ENCODE data around the gene XRRA1. TPM values are rescaled to one million over a fixed set of nuclear protein-coding genes. Genes with fewer than 3 reads are reported as not detected.
A peak's percentile ranks its signal among the peaks of the same experiment; 100 is the strongest.
"Not testable (repeated sequence)": the region's sequence is repeated elsewhere in the genome, so short reads cannot be mapped to it uniquely, and the experiment has no call there.

The XRRA1 gene
- 4.6 TPM for polyA plus RNA-seq (2012; ENCODE audit: missing spikeins)

DNA sequence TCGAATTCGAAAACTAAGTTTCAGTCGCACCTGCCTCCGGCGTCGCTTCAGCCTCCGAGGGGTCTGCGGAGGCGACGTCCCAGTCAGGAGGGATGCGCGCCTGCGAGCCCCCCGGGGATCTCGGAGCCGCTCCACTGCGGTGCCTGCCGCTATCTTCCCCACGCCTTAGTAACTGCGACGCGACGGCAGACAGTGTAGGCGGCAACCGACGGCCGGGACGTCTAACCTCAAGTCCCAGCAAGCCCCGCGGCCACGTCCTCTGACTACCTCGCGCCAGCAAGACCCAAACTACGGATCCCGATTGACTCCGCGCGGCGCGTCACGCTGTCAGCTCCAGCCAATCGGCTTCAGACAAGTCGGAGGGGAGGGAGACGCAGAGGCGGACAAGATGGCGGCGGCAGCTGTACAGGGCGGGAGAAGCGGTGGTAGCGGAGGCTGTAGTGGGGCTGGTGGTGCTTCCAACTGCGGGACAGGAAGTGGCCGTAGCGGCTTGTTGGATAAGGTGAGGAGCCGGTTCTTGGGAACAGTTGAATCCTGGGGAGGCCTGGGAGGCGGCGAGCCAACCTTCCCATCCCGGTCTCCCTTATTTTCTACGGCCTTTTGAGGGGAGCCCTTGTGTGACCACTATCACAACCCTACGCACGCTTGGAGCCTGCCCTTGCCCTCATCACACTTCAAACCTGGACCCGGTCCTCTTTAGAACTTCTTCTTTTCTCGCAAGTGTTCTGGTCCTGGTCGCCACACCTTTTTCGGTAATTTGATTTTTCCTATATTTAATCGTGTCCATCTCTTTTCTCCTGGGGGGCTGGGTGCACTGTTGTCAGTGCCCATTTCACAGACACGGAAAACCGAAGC, at the start of gene XRRA1, which contains the start of gene SPCS2:
TSS of gene XRRA1 (minus strand) at position 194 of the 855 bp plus-strand sequence. CDS start 8,213 bp downstream, outside the sequence.
TSS of gene SPCS2 (plus strand) at position 369 of the 855 bp plus-strand sequence. CDS start at position 389, 20 bp downstream.
- DNase-seq (ENCODE audit: insufficient read length) (peak; percentile 86), FAIRE-seq (peak; percentile 100)
- peak; percentile 97 for TF ChIP-seq POLR2A (IDR thresholded peaks at IDR 0.05; ENCODE audit: low read depth, low read length)
- peak; percentile 95 for TF ChIP-seq POLR2AphosphoS5 (IDR thresholded peaks at IDR 0.05; ENCODE audit: low read depth, low read length)
- peak; percentile 91 for TF ChIP-seq TAF1 (IDR thresholded peaks at IDR 0.05; ENCODE audit: borderline replicate concordance, low read depth, low read length)

DNA sequence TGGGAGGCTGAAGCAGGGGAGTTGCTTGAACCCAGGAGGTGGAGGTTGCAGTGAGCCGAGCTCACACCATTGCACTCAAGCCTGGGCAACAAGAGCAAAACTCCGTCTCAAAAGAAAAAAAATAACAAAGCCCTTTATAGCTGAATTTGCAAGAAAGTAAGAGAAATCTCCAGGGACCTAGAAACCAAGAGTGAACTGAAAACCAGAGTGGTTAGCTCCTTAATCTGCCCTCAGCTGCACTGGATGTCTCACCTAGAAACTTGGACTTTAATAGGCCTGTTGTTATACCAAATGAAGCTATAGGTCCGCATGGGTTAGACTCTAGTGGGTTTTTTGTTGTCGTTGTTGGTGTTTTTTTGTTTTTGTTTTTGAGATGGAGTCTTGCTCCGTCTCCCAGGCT, 44.0 kb upstream of the XRRA1 start:
- no peak for DNase-seq (ENCODE audit: insufficient read length)
- no peak for TF ChIP-seq POLR2A (IDR thresholded peaks at IDR 0.05; ENCODE audit: low read depth, low read length)
- no peak for TF ChIP-seq POLR2AphosphoS5 (IDR thresholded peaks at IDR 0.05; ENCODE audit: low read depth, low read length)
- TF ChIP-seq TAF1 (IDR thresholded peaks at IDR 0.05; ENCODE audit: borderline replicate concordance, low read depth, low read length): no peak

GRCh38 chr11:74990941-74991340, 42.0 kb upstream of the XRRA1 start:
- TF ChIP-seq TAF1 (IDR thresholded peaks at IDR 0.05; ENCODE audit: borderline replicate concordance, low read depth, low read length) (no peak), POLR2AphosphoS5 (IDR thresholded peaks at IDR 0.05; ENCODE audit: low read depth, low read length) (no peak), POLR2A (IDR thresholded peaks at IDR 0.05; ENCODE audit: low read depth, low read length) (no peak)
- DNase-seq (ENCODE audit: insufficient read length): no peak
- FAIRE-seq: no peak

More for the DNA sequence above, 44.0 kb upstream of the XRRA1 start:
- FAIRE-seq: peak; percentile 67

DNA sequence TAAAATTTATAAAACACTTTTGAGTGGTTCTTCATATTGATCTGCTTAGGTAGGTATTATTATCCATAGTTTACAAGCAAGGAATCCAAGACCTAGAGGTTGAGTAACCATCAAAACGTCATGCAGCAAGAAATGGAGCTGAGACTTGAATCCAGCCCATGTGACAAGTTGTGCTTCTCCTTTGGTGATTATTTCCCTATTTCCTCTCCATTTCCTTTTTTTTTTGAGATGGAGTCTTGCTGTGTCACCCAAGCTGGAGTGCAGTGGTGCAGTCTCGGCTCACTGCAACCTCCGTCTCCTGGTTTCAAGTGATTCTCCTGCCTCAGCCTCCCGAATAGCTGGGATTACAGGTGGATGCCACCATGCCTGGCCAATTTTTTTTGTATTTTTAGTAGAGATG, 41.3 kb upstream of the XRRA1 start:
- not testable (repeated sequence) for FAIRE-seq; DNase-seq (ENCODE audit: insufficient read length)

DNA sequence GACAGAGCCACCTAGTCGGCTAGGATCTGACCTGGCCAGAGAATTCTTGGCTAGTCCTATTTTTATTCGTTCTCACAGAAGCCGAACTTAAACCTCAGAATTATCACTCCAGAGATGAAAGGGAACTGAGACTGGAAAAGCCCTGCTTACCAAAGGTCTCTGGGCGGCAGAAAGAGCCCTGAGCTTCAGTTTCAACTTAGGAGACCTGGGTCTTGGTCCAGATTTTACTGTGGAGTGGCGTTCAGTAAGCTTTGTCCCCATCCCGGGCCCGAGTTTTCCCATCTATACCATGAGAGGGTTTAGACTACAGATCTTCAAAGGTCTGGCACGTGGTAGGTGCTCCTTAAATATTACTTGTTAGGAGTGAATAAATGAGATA, 40.4 kb upstream of the XRRA1 start:
- TF ChIP-seq POLR2AphosphoS5 (IDR thresholded peaks at IDR 0.05; ENCODE audit: low read depth, low read length): no peak
- DNase-seq (ENCODE audit: insufficient read length) (no peak), FAIRE-seq (no peak)

- peak; percentile 99 for FAIRE-seq
- peak; percentile 78 for DNase-seq (ENCODE audit: insufficient read length)
- TF ChIP-seq POLR2A (IDR thresholded peaks at IDR 0.05; ENCODE audit: low read depth, low read length) (peak; percentile 91), TAF1 (IDR thresholded peaks at IDR 0.05; ENCODE audit: borderline replicate concordance, low read depth, low read length) (peak; percentile 32), POLR2AphosphoS5 (IDR thresholded peaks at IDR 0.05; ENCODE audit: low read depth, low read length) (peak; percentile 92)
Observed at GRCh38 chr11:74988541-74989259, 39.8 kb upstream of the XRRA1 start, which contains the start of gene NEU3. Gene NEU3 (plus strand): TSS chr11:74988933. CDS start chr11:74989061, 128 bp downstream.

- no peak for DNase-seq (ENCODE audit: insufficient read length)
- TF ChIP-seq POLR2A (IDR thresholded peaks at IDR 0.05; ENCODE audit: low read depth, low read length) (no peak), TAF1 (IDR thresholded peaks at IDR 0.05; ENCODE audit: borderline replicate concordance, low read depth, low read length) (no peak), POLR2AphosphoS5 (IDR thresholded peaks at IDR 0.05; ENCODE audit: low read depth, low read length) (no peak)
- FAIRE-seq: no peak
Observed at GRCh38 chr11:74984730-74985129, 35.8 kb upstream of the XRRA1 start.

DNA sequence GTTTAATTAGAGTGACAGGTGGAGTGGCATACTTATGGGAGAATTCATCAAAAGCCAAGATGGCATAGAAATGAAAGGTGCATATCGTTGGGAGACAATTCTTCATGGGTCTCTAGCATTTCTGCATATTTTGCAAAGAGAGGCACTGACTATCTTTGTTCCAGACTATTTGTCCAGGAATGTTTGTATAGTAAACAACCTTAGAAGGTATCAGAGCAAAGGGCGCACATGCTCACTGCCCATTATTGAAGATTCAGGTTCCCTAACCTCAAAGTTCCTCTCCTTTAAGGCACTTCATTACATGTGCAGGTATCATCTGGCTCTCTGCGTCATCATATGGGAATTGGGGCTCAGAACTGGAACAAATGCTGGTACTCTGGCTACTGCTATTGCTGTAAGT, 35.2 kb upstream of the XRRA1 start:
- TF ChIP-seq POLR2AphosphoS5 (IDR thresholded peaks at IDR 0.05; ENCODE audit: low read depth, low read length): no peak
- no peak for TF ChIP-seq TAF1 (IDR thresholded peaks at IDR 0.05; ENCODE audit: borderline replicate concordance, low read depth, low read length)
- no peak for TF ChIP-seq POLR2A (IDR thresholded peaks at IDR 0.05; ENCODE audit: low read depth, low read length)
- DNase-seq (ENCODE audit: insufficient read length) (no peak), FAIRE-seq (no peak)

GRCh38 chr11:74981888-74982287, 33.0 kb upstream of the XRRA1 start:
- FAIRE-seq (peak; percentile 24), DNase-seq (ENCODE audit: insufficient read length) (no peak)
- TF ChIP-seq POLR2AphosphoS5 (IDR thresholded peaks at IDR 0.05; ENCODE audit: low read depth, low read length): no peak
- 0 out of 2 replicates have a peak, but pooled peaks have one; percentile 6 for TF ChIP-seq POLR2A (IDR thresholded peaks at IDR 0.05; ENCODE audit: low read depth, low read length)
- no peak for TF ChIP-seq TAF1 (IDR thresholded peaks at IDR 0.05; ENCODE audit: borderline replicate concordance, low read depth, low read length)

DNA sequence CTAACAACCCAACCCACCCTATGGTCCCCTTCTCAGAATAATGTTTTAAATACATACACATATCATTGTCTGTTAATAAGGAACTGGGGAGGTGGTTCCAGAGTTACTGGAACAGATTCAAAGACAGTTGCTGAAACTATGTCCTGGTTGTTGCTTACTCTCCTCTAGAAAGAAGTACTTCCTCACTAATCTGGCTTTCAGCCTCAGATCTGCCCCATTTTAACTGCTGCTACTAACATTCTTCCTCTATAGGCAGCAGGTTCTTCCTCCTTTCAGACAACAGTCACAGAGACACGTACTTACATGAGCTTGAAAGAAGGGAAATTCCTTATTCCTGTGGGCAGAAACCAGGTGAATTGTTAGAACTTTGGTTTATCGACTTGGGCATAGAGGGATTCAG, 31.7 kb upstream of the XRRA1 start:
- DNase-seq (ENCODE audit: insufficient read length) (no peak), FAIRE-seq (no peak)
- TF ChIP-seq POLR2A (IDR thresholded peaks at IDR 0.05; ENCODE audit: low read depth, low read length) (no peak), POLR2AphosphoS5 (IDR thresholded peaks at IDR 0.05; ENCODE audit: low read depth, low read length) (no peak), TAF1 (IDR thresholded peaks at IDR 0.05; ENCODE audit: borderline replicate concordance, low read depth, low read length) (no peak)

DNA sequence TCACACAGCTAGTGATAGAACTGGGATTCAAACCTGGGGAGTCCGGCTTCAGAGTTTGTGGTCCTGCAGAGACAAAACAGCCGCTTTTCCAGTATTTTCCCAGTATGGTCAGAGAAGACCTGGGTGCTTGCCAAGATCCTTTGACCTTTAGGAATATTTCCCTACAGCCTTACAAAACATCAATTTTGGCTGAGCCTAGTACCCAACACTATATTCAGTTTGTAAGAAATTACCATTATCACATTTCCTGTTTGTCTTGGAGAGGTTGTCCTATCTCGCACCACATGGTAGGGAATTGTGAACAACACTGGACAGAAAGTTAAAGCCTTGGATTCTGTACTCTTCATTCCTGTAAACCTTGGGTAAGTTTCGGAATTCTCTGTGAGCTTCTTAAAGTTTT, 29.1 kb upstream of the XRRA1 start:
- TF ChIP-seq POLR2AphosphoS5 (IDR thresholded peaks at IDR 0.05; ENCODE audit: low read depth, low read length) (no peak), TAF1 (IDR thresholded peaks at IDR 0.05; ENCODE audit: borderline replicate concordance, low read depth, low read length) (no peak), POLR2A (IDR thresholded peaks at IDR 0.05; ENCODE audit: low read depth, low read length) (no peak)

More for the DNA sequence above, 29.1 kb upstream of the XRRA1 start:
- DNase-seq (ENCODE audit: insufficient read length) (no peak), FAIRE-seq (no peak)
